ENCODE data around the gene IDH3A. TPM values are rescaled to one million over a fixed set of nuclear protein-coding genes. Genes with fewer than 3 reads are reported as not detected.

The IDH3A gene
- total RNA-seq, 1 experiment from 2014 or later: 115 TPM

DNA sequence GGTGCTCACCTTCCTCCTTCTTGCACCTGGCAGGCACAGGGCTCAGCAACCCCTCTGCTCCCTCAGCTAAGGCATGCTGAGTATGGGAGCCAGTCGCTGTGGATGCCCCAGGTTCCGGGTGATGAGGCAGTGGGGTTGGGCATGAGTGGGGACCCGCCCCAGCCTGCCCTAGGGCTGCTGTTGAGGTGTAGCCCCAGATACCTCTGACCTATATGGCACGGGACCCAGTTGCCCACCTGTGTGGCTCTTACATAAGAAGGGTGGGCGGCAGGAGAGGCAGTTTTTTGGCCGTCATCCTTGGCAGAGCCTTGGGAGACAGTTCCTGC, 64.2 kb downstream of the IDH3A start (continued):
- TF ChIP-seq, protein P1, sequence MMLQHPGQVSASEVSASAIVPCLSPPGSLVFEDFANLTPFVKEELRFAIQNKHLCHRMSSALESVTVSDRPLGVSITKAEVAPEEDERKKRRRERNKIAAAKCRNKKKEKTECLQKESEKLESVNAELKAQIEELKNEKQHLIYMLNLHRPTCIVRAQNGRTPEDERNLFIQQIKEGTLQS (IDR thresholded peaks at IDR 0.05): no peak
- TF ChIP-seq SP1 (IDR thresholded peaks at IDR 0.05; ENCODE audit: low read depth): no peak
- no peak for TF ChIP-seq TCF7L2 (IDR thresholded peaks at IDR 0.05; ENCODE audit: borderline replicate concordance, extremely low read depth, insufficient read depth, insufficient read length)
- no peak for TF ChIP-seq POLR2AphosphoS5 (IDR thresholded peaks at IDR 0.05; ENCODE audit: low read depth, low read length)
- no peak for TF ChIP-seq JUND (IDR thresholded peaks at IDR 0.05)
- TF ChIP-seq, protein P2, sequence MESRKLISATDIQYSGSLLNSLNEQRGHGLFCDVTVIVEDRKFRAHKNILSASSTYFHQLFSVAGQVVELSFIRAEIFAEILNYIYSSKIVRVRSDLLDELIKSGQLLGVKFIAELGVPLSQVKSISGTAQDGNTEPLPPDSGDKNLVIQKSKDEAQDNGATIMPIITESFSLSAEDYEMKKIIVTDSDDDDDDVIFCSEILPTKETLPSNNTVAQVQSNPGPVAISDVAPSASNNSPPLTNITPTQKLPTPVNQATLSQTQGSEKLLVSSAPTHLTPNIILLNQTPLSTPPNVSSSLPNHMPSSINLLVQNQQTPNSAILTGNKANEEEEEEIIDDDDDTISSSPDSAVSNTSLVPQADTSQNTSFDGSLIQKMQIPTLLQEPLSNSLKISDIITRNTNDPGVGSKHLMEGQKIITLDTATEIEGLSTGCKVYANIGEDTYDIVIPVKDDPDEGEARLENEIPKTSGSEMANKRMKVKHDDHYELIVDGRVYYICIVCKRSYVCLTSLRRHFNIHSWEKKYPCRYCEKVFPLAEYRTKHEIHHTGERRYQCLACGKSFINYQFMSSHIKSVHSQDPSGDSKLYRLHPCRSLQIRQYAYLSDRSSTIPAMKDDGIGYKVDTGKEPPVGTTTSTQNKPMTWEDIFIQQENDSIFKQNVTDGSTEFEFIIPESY (IDR thresholded peaks at IDR 0.05; ENCODE audit: extremely low read depth, insufficient replicate concordance, low read length): no peak
- no peak for TF ChIP-seq POLR2A (IDR thresholded peaks at IDR 0.05; ENCODE audit: borderline replicate concordance, extremely low read depth, insufficient read depth, insufficient read length)
- TF ChIP-seq ELF1 (IDR thresholded peaks at IDR 0.05; ENCODE audit: borderline replicate concordance, low read depth): no peak
- TF ChIP-seq, protein P3, sequence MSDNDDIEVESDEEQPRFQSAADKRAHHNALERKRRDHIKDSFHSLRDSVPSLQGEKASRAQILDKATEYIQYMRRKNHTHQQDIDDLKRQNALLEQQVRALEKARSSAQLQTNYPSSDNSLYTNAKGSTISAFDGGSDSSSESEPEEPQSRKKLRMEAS (IDR thresholded peaks at IDR 0.05): no peak
- TF ChIP-seq SRF (IDR thresholded peaks at IDR 0.05; ENCODE audit: low read depth): no peak

DNA sequence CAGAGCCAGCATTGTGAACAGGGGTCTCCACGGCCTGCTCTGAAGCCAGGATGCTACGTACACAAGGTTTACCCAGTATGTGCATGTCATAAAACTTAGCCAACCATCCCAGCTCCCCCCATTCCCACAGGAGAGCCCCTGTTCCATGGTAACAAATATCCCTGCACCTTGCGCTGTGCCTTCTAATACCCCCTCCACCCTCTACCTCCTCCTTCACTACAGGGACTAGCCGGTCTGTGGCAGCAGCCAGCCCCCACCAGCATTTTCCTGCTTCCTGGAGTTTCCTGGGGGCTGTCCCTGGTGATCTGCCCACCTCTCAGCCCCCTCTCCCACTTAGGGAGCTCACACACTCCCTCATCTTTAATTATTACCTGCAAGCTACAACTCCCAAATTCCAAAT, 64.8 kb downstream of the IDH3A start:
- POLR2A ChIA-PET: no interaction called here
- CTCF ChIA-PET: no interaction called here
- H4K20me1 ChIP-seq (ENCODE audit: insufficient read depth): no peaks in the 10 kb centered on the region
- TF ChIP-seq YY1 (IDR thresholded peaks at IDR 0.05; ENCODE audit: extremely low read depth, insufficient replicate concordance, low read depth, low read length) (no peak), EZH2 (IDR thresholded peaks at IDR 0.05) (no peak), TCF7L2 (IDR thresholded peaks at IDR 0.05; ENCODE audit: borderline replicate concordance, extremely low read depth, insufficient read depth, insufficient read length) (no peak), JUND (IDR thresholded peaks at IDR 0.05) (no peak), SRF (IDR thresholded peaks at IDR 0.05; ENCODE audit: low read depth) (no peak), SIN3A (IDR thresholded peaks at IDR 0.05; ENCODE audit: low read depth) (no peak), FOSL1 (IDR thresholded peaks at IDR 0.05; ENCODE audit: low read depth) (no peak), POLR2AphosphoS5 (IDR thresholded peaks at IDR 0.05; ENCODE audit: low read depth, low read length) (no peak), ZNF274 (IDR thresholded peaks at IDR 0.05; ENCODE audit: low read depth, low read length) (no peak), SP1 (IDR thresholded peaks at IDR 0.05; ENCODE audit: low read depth) (no peak)
- TF ChIP-seq, protein P1 (IDR thresholded peaks at IDR 0.05): no peak
- TF ChIP-seq, protein P2 (IDR thresholded peaks at IDR 0.05; ENCODE audit: extremely low read depth, insufficient replicate concordance, low read length): no peak
- TF ChIP-seq, protein P4, sequence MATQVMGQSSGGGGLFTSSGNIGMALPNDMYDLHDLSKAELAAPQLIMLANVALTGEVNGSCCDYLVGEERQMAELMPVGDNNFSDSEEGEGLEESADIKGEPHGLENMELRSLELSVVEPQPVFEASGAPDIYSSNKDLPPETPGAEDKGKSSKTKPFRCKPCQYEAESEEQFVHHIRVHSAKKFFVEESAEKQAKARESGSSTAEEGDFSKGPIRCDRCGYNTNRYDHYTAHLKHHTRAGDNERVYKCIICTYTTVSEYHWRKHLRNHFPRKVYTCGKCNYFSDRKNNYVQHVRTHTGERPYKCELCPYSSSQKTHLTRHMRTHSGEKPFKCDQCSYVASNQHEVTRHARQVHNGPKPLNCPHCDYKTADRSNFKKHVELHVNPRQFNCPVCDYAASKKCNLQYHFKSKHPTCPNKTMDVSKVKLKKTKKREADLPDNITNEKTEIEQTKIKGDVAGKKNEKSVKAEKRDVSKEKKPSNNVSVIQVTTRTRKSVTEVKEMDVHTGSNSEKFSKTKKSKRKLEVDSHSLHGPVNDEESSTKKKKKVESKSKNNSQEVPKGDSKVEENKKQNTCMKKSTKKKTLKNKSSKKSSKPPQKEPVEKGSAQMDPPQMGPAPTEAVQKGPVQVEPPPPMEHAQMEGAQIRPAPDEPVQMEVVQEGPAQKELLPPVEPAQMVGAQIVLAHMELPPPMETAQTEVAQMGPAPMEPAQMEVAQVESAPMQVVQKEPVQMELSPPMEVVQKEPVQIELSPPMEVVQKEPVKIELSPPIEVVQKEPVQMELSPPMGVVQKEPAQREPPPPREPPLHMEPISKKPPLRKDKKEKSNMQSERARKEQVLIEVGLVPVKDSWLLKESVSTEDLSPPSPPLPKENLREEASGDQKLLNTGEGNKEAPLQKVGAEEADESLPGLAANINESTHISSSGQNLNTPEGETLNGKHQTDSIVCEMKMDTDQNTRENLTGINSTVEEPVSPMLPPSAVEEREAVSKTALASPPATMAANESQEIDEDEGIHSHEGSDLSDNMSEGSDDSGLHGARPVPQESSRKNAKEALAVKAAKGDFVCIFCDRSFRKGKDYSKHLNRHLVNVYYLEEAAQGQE (IDR thresholded peaks at IDR 0.05; ENCODE audit: low read depth): no peak

More for the DNA sequence above, 64.8 kb downstream of the IDH3A start:
- intact Hi-C loops (cut with micrococcal nuclease): no loop called here
- Histone ChIP-seq H3K9me3 (ENCODE audit: control insufficient read depth in 1 of 2, insufficient read depth in 1 of 2, low read depth in 1 of 2, low read length in 2 of 2) (no peaks in the 10 kb centered on the region), H3K4me1 (ENCODE audit: control insufficient read depth in 1 of 2, insufficient read depth in 2 of 2, low read length in 2 of 2) (peaks cover 45 to 79% of the 10 kb centered on the region in 2 experiments), H3K9ac (ENCODE audit: low read length) (no peak overlapping the region), H3K4me2 (ENCODE audit: low read length) (no peak overlapping the region), H3K4me3 (replicated peaks in 1 of 2; ENCODE audit: low read depth in 1 of 2, low read length in 2 of 2) (no peak overlapping the region), H3K79me2 (ENCODE audit: insufficient read depth, low read length) (no peaks in the 10 kb centered on the region), H3K27ac (ENCODE audit: low read depth, low read length) (no peak overlapping the region), H2AFZ (ENCODE audit: low read depth, low read length, poor library complexity, severe bottlenecking) (no peak overlapping the region), H3K36me3 (ENCODE audit: control insufficient read depth in 1 of 2, insufficient read depth in 2 of 2, low read length in 2 of 2) (no peaks in the 10 kb centered on the region), H3K27me3 (ENCODE audit: insufficient read depth, low read length) (no peaks in the 10 kb centered on the region), H3K9me2 (ENCODE audit: insufficient read depth) (no peaks in the 10 kb centered on the region)
- RAD21 ChIA-PET (ENCODE audit: low non-redundant PET in 1 of 2, low total read pairs in 2 of 2, uncharacterized antibody in 2 of 2, unreplicated experiment in 2 of 2): no interaction called here
- DNase-seq (ENCODE audit: low read depth, low spot score): no peak
- no TSS peak for BruUV-seq (replicated peaks)
- no peak for ATAC-seq
